ENCODE measurements around the gene WDSUB1.

GRCh38 chr2:159188449-159188848, 98.1 kb downstream of the WDSUB1 start:
- TF ChIP-seq POLR2A (IDR thresholded peaks at IDR 0.05; ENCODE audit: low read depth, low read length): no peak
- TF ChIP-seq, protein P1, sequence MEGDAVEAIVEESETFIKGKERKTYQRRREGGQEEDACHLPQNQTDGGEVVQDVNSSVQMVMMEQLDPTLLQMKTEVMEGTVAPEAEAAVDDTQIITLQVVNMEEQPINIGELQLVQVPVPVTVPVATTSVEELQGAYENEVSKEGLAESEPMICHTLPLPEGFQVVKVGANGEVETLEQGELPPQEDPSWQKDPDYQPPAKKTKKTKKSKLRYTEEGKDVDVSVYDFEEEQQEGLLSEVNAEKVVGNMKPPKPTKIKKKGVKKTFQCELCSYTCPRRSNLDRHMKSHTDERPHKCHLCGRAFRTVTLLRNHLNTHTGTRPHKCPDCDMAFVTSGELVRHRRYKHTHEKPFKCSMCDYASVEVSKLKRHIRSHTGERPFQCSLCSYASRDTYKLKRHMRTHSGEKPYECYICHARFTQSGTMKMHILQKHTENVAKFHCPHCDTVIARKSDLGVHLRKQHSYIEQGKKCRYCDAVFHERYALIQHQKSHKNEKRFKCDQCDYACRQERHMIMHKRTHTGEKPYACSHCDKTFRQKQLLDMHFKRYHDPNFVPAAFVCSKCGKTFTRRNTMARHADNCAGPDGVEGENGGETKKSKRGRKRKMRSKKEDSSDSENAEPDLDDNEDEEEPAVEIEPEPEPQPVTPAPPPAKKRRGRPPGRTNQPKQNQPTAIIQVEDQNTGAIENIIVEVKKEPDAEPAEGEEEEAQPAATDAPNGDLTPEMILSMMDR (IDR thresholded peaks at IDR 0.05; ENCODE audit: extremely low read depth in 1 of 2, insufficient read depth in 1 of 2, low read depth in 1 of 2, low read length in 2 of 2): no peak
- peak; percentile 60 for TF ChIP-seq POLR2AphosphoS5 (IDR thresholded peaks at IDR 0.05; ENCODE audit: insufficient read depth, low read depth, low read length)
- no peak for TF ChIP-seq EZH2 (IDR thresholded peaks at IDR 0.05; ENCODE audit: borderline replicate concordance, low read depth, low read length, severe bottlenecking)
- TF ChIP-seq MAX (IDR thresholded peaks at IDR 0.05; ENCODE audit: insufficient read depth, insufficient read length): no peak
- no peak for TF ChIP-seq GATA2 (IDR thresholded peaks at IDR 0.05; ENCODE audit: insufficient read depth, insufficient read length, low read depth, low read length)
